IPS-18c (cell line): ENCODE measurements around the gene CANX.
"Not testable (repeated sequence)": the region's sequence is repeated elsewhere in the genome, so short reads cannot be mapped to it uniquely, and the experiment has no call there.

Source experiments
- H3K4me3 ChIP-seq: 2 replicates; pipeline ENCODE4 v1.7.0; 2013; ENCODE audit warnings: low read depth, mild to moderate bottlenecking, low read length, moderate library complexity; ENCODE audit not compliant: insufficient read depth
- H3K9me3 ChIP-seq: one replicate; pipeline ENCODE4 v1.6.1; 2013; ENCODE audit warnings: mild to moderate bottlenecking, low read length, moderate library complexity; ENCODE audit not compliant: control insufficient read depth, insufficient read depth

The CANX gene

GRCh38 chr5:179696603-179697002 lies 2.2 kb upstream of the CANX start:
- no peaks in the 10 kb centered on the region for H3K9me3 ChIP-seq
- no peak overlapping the region for H3K4me3 ChIP-seq

DNA sequence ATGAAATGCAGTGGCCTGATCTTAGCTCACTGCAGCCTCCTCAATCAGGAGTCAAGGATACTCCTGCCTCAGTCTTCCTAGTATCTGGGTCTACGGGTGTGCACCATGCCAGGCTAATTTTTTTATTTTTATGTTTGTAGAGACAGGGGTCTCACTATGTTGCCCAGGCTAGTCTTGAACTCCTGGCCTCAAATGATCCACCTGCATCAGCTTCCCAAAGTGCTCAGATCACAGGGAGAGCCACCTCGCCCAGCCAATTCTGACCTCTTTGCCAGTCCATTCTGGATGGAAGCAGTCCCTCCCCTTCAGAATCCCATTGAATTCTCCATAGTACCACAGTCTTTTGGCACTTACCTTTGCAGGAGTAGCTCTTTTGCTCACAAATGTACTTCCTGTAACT lies 1.7 kb upstream of the CANX start:
- no peak overlapping the region for H3K4me3 ChIP-seq
- no peaks in the 10 kb centered on the region for H3K9me3 ChIP-seq

GRCh38 chr5:179697543-179697942 lies 1.2 kb upstream of the CANX start:
- H3K4me3 ChIP-seq, result peak overlapping the region; percentile 91
- H3K9me3 ChIP-seq, result not testable (repeated sequence)

DNA sequence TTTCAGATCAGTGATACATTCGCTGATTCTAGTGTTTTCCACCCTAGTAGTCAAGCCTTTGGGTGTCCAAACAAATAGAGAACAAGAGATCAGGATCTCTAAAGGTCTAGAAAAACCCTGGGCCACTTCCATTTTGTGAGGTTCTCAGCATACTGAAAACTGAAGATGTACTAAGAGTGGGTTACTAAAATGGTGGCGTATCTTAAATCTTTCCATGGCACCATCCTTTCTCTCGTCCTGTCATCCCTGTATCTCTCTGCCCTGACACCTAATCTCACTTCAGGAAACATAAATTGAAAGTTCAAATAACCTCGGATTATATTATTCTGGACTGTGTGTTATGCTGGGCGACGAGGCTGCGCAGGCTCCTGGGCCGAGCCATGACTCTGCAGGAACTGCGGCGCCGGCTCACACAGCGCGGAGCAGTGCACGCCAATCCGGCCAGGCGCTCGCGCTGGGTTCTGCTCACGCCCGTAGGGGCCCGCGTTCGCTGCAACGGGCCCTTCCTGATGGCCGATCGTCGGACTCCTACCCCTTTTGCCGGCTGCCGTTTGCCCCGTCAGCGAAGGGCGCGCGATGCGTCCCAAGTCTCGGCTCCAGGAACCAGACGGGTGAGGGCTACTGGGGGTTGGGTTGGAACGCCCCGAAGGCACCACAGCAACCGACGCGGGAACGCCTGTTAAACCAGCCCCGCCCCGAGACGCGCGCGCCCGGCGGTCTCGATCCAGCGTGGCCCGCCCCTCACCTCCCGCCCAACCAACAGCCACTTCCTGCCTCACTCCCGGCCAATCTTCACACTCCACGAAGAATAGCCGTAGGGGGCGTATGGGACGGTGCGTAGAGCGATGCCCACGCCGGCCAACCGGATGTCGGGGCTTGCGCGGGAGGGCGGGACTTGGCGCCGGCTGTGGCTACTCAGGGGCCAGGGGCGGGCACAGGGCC lies 503 bp upstream of the CANX start:
- Histone ChIP-seq H3K4me3 (peak overlapping the region; percentile 91), H3K9me3 (no peaks in the 10 kb centered on the region)

DNA sequence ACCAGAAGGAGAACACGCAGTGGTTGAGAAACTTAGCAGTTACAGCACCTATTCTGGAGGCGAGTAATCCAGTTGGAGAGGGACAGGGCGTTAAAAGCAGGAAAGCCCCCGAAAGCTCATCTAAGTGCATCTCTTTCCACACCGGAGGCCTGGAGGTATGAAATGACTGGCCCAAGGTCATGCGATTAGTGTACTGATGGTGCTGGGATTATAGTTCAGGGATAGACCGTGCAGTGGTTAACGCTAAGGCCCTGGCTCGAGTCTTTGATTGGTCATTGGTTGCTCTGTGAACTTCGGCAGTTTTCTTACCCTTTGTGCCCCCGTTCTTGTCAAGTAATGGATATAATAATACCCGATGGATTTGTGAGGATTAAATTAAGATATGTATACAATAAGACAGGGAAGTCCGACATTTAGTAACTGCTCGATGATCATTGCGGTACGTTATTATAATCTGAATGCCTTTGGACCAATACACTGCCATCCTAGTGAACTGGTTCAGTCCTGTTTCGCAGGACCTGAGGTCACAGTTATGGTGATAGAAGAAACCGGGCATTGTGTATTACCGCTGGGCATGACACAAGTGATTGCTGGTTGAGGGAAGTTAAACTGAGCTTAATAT lies 960 bp downstream of the CANX start:
- peak overlapping the region; percentile 86 for H3K4me3 ChIP-seq
- no peaks in the 10 kb centered on the region for H3K9me3 ChIP-seq

DNA sequence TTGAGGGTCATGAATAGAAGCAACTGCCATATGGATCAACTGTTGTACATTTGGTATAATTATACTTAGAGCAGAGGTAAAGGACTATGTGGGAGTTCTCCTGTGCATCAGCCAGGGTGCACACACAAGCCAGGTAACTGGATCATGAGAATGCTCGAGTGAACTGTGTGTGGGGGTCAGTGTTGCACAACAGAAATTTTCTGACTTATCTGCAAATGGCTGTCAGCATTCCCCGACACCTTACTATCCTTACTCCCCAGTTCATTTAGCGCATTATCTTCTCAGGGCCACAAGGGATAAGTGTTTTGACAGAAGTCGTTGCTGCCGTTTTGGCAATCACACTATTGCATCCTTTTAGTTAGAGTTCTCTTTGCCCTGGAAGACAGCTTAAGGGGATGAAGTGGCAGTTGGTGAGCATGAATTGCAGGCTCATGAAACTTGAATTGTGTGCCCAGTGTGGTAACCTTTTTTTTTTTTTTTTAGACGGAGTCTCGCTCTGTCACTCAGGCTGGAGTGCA lies 1.7 kb downstream of the CANX start:
- Histone ChIP-seq H3K9me3 (no peaks in the 10 kb centered on the region), H3K4me3 (no peak overlapping the region; the same call in 1 of the 2 replicates)

DNA sequence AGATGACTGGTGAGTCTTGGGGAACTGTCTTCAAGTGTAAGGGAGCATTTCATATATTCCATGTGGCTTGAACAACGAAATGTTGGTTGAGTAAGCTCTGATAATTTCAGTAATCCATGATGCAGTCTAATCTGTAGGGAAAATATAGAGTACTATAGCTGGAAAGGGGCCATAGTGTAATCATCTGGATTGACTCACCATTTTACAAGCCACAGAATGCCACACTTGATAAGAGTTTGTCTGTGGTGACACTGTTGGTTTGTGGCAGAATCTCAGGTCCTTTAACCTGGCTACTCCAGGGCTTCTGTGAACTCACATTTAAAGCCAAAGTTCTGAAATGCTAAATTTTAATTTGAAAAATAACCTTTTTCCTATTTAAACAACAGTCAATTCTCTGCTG lies 17.5 kb downstream of the CANX start:
- Histone ChIP-seq H3K9me3 (no peaks in the 10 kb centered on the region), H3K4me3 (no peak overlapping the region)

DNA sequence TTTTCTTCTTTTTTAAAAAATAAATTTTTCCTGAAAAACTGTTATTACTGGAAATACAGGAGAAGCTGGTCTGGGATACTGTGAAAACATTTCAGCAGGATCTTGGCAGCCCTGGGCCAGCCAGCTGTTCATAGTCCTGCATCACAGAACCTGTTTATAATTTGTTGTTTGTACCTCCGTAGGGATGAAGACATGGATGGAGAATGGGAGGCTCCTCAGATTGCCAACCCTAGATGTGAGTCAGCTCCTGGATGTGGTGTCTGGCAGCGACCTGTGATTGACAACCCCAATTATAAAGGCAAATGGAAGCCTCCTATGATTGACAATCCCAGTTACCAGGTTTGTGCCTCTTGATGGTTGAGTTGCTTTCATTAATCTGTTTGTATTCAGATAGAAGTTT lies 21.5 kb downstream of the CANX start:
- Histone ChIP-seq H3K4me3 (no peak overlapping the region), H3K9me3 (no peaks in the 10 kb centered on the region)

- H3K9me3 ChIP-seq, result no peaks in the 10 kb centered on the region
- no peak overlapping the region for H3K4me3 ChIP-seq
Measured at GRCh38 chr5:179724163-179724562, 25.4 kb downstream of the CANX start.

- Histone ChIP-seq H3K9me3 (no peaks in the 10 kb centered on the region), H3K4me3 (no peak overlapping the region)
Measured at GRCh38 chr5:179727106-179727505, 28.3 kb downstream of the CANX start.

GRCh38 chr5:179729303-179729702 lies 30.5 kb downstream of the CANX start:
- Histone ChIP-seq H3K9me3 (no peaks in the 10 kb centered on the region), H3K4me3 (no peak overlapping the region)

- no peak overlapping the region for H3K4me3 ChIP-seq
- H3K9me3 ChIP-seq, result no peaks in the 10 kb centered on the region
Measured at GRCh38 chr5:179729727-179730126, 31.0 kb downstream of the CANX start.

- no peaks in the 10 kb centered on the region for H3K9me3 ChIP-seq
- no peak overlapping the region for H3K4me3 ChIP-seq
Measured at GRCh38 chr5:179730356-179730755, 31.6 kb downstream of the CANX start.

DNA sequence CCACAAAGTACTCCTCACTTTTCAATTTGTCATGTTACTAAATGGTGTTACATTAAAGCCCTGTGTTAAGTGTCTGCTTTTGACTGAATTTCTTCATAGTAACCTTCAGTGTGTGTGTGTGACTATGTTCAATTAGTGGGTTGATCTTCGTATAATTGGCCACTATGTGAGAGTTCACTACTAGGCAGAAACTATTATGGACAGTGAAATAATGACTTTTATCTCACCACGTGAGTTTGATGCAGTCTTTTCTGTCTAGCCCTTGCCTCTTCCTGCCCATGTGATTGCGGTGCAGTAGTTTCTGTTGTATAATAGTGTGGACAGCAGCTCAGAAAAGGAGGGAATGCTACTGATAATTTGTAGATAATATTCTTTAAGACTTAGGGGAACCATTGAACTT lies 32.1 kb downstream of the CANX start:
- Histone ChIP-seq H3K9me3 (no peaks in the 10 kb centered on the region), H3K4me3 (no peak overlapping the region)

- Histone ChIP-seq H3K4me3 (no peak overlapping the region), H3K9me3 (no peaks in the 10 kb centered on the region)
Measured at GRCh38 chr5:179731791-179732411, 33.1 kb downstream of the CANX start.

- H3K4me3 ChIP-seq, result peak within 1 kb of the TSS; percentile 84
- H3K9me3 ChIP-seq, result no peaks in the 10 kb centered on the region
Measured at GRCh38 chr5:179732412-179732917, 33.7 kb downstream of the CANX start, which contains the start of gene MAML1. MAML1 (plus strand) TSS chr5:179732822; CDS start chr5:179733113, 291 bp downstream.

- H3K4me3 ChIP-seq, result peak overlapping the region; percentile 84
- H3K9me3 ChIP-seq, result no peaks in the 10 kb centered on the region
Measured at GRCh38 chr5:179732918-179733771, 34.4 kb downstream of the CANX start.
